CD4-positive, alpha-beta memory T cell (primary cell): ENCODE measurements around the gene C4BPA. TPM values are rescaled to one million over a fixed set of nuclear protein-coding genes. Genes with fewer than 3 reads are reported as not detected.

Experiments
- CTCF ChIA-PET: fragments of 350-600 bp; sonication (Branson Sonifier 250); formaldehyde crosslinking; loops from one replicate; lab custom pipeline; 2021; ENCODE audit warnings: inconsistent platforms; ENCODE audit not compliant: partially characterized antibody; lab: Charles Lee
- POLR2A ChIA-PET: fragments of 350-600 bp; sonication (Branson Sonifier 250); formaldehyde crosslinking; loops from one replicate; lab custom pipeline; 2021; ENCODE audit not compliant: partially characterized antibody; lab: Charles Lee
- DNase-seq, 5 donors: peaks; one replicate each; pipeline versions ENCODE4 v3.0.0 to v3.0.0-alpha.2; 2020 to 2022; ENCODE audit warnings: mixed read lengths in 1 of 5
- H3K27ac ChIP-seq: one replicate; pipeline ENCODE4 v1.7.0; 2013; ENCODE audit warnings: low read depth, low read length
- H3K27me3 ChIP-seq: 2 replicates; pipeline ENCODE4 v1.7.0; 2013; ENCODE audit warnings: mild to moderate bottlenecking, low read length, moderate library complexity; ENCODE audit not compliant: insufficient read depth
- H3K36me3 ChIP-seq: 2 replicates; pipeline ENCODE4 v1.7.0; 2013; ENCODE audit warnings: mild to moderate bottlenecking, low read length, moderate library complexity; ENCODE audit not compliant: insufficient read depth
- H3K4me1 ChIP-seq: 2 replicates; pipeline ENCODE4 v1.7.0; 2013; ENCODE audit warnings: mild to moderate bottlenecking, low read length, moderate library complexity; ENCODE audit not compliant: insufficient read depth
- H3K4me3 ChIP-seq, 2 donors: one replicate each; pipeline ENCODE4 v1.7.0; 2013; ENCODE audit warnings: low read length in 2 of 2, mild to moderate bottlenecking in 1 of 2
- H3K9me3 ChIP-seq, 2 donors: one replicate each; pipeline ENCODE4 v1.7.0; 2013; ENCODE audit warnings: low read length in 2 of 2, control low read depth in 1 of 2; ENCODE audit not compliant: control insufficient read depth in 1 of 2
- H3K27ac Mint-ChIP-seq, 7 donors: one replicate each; pipeline ENCODE4 v1.8.0; 2020 to 2021; ENCODE audit warnings: mixed read lengths in 7 of 7, mild to moderate bottlenecking in 6 of 7, inconsistent platforms in 3 of 7, moderate library complexity in 3 of 7
- H3K27me3 Mint-ChIP-seq, 2 donors: one replicate each; pipeline ENCODE4 v1.8.0; 2020 to 2021; ENCODE audit warnings: mixed read lengths in 2 of 2
- H3K36me3 Mint-ChIP-seq, 2 donors: one replicate each; pipeline ENCODE4 v1.8.0; 2020 to 2021; ENCODE audit warnings: mixed read lengths in 2 of 2, inconsistent platforms in 1 of 2, mild to moderate bottlenecking in 1 of 2
- H3K4me1 Mint-ChIP-seq, 4 donors: one replicate each; pipeline ENCODE4 v1.8.0; 2020 to 2021; ENCODE audit warnings: mixed read lengths in 4 of 4, mild to moderate bottlenecking in 1 of 4
- H3K4me3 Mint-ChIP-seq, 8 donors: one replicate each; pipeline ENCODE4 v1.8.0; 2020 to 2021; ENCODE audit warnings: mixed read lengths in 8 of 8, mild to moderate bottlenecking in 7 of 8, moderate library complexity in 6 of 8, inconsistent platforms in 3 of 8
- H3K9me3 Mint-ChIP-seq, 8 donors: one replicate each; pipeline ENCODE4 v1.8.0; 2020 to 2021; ENCODE audit warnings: mixed read lengths in 8 of 8, mild to moderate bottlenecking in 5 of 8, inconsistent platforms in 3 of 8, moderate library complexity in 1 of 8
- intact Hi-C: fragments of 100-400 bp; cut with micrococcal nuclease; formaldehyde crosslinking; loops from one replicate; pipeline ENCODE4 v1.15.1; 2023
- polyA plus RNA-seq, 2 donors: library from polyadenylated mRNA; unstranded; fragments of 300-500 nt; fragmentation: Illumina TruSeq; gene quantifications; one replicate each; pipeline ENCODE4 v1.2.3, GENCODE V29; 2021
- total RNA-seq, 2 experiments: library from RNA; stranded (reverse); gene quantifications; one replicate each; pipeline ENCODE4 v1.2.3, GENCODE V29; 2021

The C4BPA gene
- total and polyA plus RNA-seq, 4 experiments from 2014 or later, result not detected

DNA sequence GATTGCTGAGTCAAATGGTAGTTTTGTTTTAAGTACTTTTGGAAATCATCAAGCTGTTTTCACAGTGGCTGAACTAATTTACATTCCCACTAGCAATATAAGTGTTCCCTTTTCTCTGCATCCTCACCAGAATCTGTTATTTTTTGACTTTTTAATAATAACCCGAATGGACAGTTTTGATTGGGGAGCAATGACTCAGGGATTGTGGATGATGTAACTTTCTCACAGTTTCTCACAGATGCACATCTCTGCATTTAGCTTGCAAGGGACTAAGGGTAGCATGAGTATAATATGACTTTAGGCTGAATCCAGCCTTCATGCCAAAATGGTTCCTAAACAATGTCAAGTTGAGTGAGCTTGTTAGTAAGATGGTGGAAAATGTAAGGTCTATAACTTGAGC is 90.2 kb downstream of the C4BPA start:
- H3K27ac ChIP-seq, result no peak overlapping the region
- H3K4me3 ChIP-seq, result no peak overlapping the region
- peaks cover 13 to 16% of the 10 kb centered on the region in 2 donors for H3K27me3 Mint-ChIP-seq
- no peak for DNase-seq
- no peaks in the 10 kb centered on the region for H3K27me3 ChIP-seq
- no peaks in the 10 kb centered on the region for H3K9me3 ChIP-seq
- no peaks in the 10 kb centered on the region for H3K36me3 ChIP-seq
- H3K27ac Mint-ChIP-seq, result no peak overlapping the region
- H3K4me1 ChIP-seq, result peaks cover 1% of the 10 kb centered on the region
- POLR2A ChIA-PET, result no interaction called here
- intact Hi-C loops, result no loop called here
- H3K4me3 Mint-ChIP-seq, result no peak overlapping the region
- H3K36me3 Mint-ChIP-seq, result peaks cover 0 to 3% of the 10 kb centered on the region in 2 donors
- CTCF ChIA-PET, result interaction anchor here (1.3 kb wide), 1 partner anchor 12 kb away, joined by 4 read pairs; no protein-coding TSS in a partner anchor
- H3K4me1 Mint-ChIP-seq, result peaks cover 5 to 15% (median 11%) of the 10 kb centered on the region in 4 donors
- peaks cover 2 to 29% (median 19%) of the 10 kb centered on the region in 8 donors for H3K9me3 Mint-ChIP-seq

Other genes with a start within 250 kb of the C4BPA start
- gene IL20, start 238.6 kb upstream of the C4BPA start, total RNA-seq, result not detected
- gene IL20, start 238.6 kb upstream of the C4BPA start, polyA plus RNA-seq, result not detected
- gene IL24, start 206.8 kb upstream of the C4BPA start, total RNA-seq, result not detected
- gene IL24, start 206.8 kb upstream of the C4BPA start, polyA plus RNA-seq, result 10 to 100 TPM; 20.3 to 29.6 TPM
- gene FCMR, start 182.3 kb upstream of the C4BPA start, total RNA-seq, result 100 to 1,000 TPM; 554 to 588 TPM
- gene FCMR, start 182.3 kb upstream of the C4BPA start, polyA plus RNA-seq, result 100 to 1,000 TPM; 493 to 558 TPM
- gene PIGR, start 157.8 kb upstream of the C4BPA start, total RNA-seq, result not detected
- gene PIGR, start 157.8 kb upstream of the C4BPA start, polyA plus RNA-seq, result not detected
- not detected for gene FCAMR, start 133.8 kb upstream of the C4BPA start, total RNA-seq
- gene FCAMR, start 133.8 kb upstream of the C4BPA start, polyA plus RNA-seq, result not detected
- gene C1orf116, start 71.5 kb upstream of the C4BPA start, total RNA-seq, result under 1 TPM in 1 of 2 experiments, not detected in 1; 0.14 TPM
- not detected for gene C1orf116, start 71.5 kb upstream of the C4BPA start, polyA plus RNA-seq
- gene YOD1, start 53.0 kb upstream of the C4BPA start, total RNA-seq, result 10 to 100 TPM in 1 of 2 experiments, 1 to 10 TPM in 1; 9.7 to 10.0 TPM
- gene YOD1, start 53.0 kb upstream of the C4BPA start, polyA plus RNA-seq, result under 1 TPM; 0.47 to 0.48 TPM
- 1 to 10 TPM; 1.4 to 1.9 TPM for gene PFKFB2, start 51.0 kb upstream of the C4BPA start, total RNA-seq
- under 1 TPM; 0.40 to 0.77 TPM for gene PFKFB2, start 51.0 kb upstream of the C4BPA start, polyA plus RNA-seq
- under 1 TPM in 1 of 2 experiments, not detected in 1; 0.35 TPM for gene C4BPB, start 15.4 kb upstream of the C4BPA start, total RNA-seq
- gene C4BPB, start 15.4 kb upstream of the C4BPA start, polyA plus RNA-seq, result under 1 TPM in 1 of 2 donors, not detected in 1; 0.90 TPM
- gene CD55, start 217.4 kb downstream of the C4BPA start, total RNA-seq, result 10 to 100 TPM; 69.0 to 77.3 TPM
- 10 to 100 TPM; 73.2 to 92.1 TPM for gene CD55, start 217.4 kb downstream of the C4BPA start, polyA plus RNA-seq